HG03135 (cell line): ENCODE results near the gene SLC7A6OS.
A peak's percentile ranks its signal among the peaks of the same experiment; 100 is the strongest.

Source experiments
- ATAC-seq: cut with Tn5 transposase; IDR thresholded peaks from one replicate; pipeline ENCODE4 v1.9.1; 2021; ENCODE audit warnings: mild to moderate bottlenecking, moderate library complexity; ENCODE audit not compliant: unreplicated experiment

Gene SLC7A6OS

DNA sequence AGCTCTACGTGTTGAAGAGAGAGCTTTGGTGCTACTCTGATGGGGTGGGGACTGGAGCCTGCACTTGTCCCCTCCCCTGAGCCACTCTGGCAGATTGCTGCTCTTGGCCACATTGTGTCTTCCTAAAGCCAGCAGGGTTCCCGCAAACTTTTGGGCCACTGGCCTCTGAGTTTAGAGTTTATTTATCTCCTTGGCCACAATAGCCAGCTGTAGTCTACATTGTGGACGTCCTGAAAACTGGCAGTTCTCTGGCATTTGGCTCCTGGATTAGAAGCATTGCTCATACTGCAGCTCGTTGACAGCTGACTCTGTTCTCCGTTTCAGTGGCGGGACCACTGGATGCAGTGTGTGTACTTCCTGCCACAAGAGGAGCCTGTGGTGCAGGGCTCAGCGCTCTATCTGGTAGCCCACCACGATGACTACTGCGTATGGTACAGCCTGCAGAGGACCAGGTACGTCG lies 34.6 kb upstream of the SLC7A6OS start:
- no peak for ATAC-seq

DNA sequence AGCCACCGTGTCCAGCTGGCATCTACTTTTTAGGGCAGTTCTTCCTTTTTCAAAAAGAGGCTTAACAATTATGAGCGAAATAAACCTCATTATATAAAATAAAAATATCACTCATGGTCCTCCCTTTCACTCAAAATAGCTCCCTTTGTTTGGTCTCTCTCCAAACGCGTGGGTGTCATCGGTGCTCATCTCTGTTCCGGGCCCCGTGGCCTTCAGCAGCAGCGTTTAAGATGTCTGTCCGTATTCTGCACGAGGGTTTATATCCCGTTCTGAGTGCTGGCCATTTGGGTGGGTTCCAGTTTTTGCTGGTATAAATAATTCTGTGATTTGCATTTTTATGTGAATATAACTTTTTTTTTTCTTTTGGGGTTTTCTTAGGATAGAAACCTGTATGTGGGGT lies 33.5 kb upstream of the SLC7A6OS start:
- no peak for ATAC-seq

DNA sequence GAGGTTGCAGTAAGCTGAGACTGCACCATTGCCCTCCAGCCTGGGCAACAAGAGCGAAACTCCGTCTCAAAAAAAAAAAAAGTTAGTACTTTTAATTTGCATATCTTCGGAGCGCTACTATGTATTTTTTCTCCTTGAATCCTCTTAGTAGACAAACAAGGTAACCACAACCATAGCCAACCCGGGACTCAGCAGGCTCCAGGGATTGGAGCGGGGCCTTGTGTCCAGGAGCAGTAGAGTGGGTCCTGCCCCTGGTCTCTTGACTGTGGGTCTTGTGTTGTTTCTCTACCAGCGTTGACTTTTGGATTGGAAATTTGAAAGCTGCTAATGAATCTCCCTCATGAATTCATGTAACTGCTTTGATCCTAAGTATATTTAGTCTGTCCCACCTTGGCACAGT lies 32.4 kb upstream of the SLC7A6OS start:
- no peak for ATAC-seq

DNA sequence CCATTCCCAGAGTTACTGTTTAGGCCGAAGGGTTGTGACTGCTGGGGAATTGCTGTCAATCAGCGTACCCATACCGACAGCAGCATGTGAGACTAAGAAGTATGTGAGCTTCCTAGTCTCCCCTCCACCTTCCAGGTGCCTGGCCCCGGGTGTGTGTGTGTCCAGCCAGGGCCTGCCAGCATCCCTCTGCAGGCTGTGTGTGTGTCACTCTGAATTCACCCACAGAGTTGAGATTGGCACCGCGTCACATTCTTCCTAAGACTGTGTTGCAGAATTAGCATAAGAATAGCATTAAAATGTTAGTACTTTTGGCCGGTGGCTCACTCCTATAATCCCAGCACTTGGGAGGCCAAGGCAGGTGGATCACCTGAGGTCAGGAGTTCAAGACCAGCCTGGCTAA lies 31.9 kb upstream of the SLC7A6OS start:
- no peak for ATAC-seq

DNA sequence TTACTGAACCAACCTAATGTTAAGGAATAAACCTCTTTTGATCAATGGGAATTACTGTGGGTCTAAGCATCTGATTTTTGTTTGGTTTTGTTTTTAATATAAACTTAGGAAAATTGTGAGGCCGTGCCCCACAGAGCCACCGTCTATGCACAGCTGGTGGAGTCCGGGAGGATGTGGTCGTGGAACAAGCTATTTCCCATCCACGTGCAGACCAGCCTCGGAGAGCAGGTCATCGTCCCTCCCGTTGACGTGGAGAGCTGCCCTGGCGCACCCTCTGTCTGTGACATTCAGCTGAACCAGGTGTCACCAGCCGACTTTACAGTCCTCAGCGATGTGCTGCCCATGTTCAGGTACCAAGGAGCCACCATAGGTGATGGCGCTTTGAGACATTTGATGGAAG lies 28.5 kb upstream of the SLC7A6OS start:
- no peak for ATAC-seq

DNA sequence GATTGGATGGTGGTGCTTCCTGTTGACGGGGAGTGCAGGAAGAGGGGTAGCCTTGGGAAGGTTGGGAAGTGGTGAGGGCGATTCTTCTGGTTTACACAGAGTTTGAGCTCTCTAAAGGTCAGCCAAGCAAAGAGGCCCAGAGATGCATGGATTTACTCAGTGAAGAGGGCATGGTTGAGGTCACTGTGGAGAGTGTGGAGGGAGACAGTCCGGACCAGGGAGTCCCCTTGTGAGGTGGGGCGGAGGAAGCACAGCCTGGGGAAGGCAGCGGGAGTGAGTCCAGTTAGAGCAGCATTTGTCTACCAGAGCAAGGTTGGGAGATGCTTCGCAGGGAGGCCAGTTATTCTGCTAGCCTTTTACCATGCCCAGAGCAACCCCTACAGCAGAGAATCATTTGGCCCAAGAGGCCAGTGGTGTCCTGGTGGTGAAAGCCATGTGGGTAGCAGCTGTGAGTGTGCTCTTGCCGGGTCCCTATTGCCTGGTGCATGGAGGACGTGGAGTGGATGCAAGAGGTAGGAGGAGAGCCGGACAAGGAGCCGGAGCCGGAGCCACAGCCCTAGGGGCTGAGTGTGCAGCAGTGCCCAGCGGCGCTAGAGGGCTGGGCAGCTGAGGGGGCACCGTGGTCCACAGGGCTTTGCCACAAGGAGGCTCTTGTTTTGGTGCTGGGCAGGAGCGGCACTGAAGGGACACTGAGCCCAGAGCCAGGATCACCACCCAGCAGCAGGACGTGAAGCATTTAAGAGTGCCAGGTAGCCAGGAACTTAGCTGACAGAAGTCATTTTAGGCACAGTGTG lies 27.8 kb upstream of the SLC7A6OS start:
- ATAC-seq = no peak

DNA sequence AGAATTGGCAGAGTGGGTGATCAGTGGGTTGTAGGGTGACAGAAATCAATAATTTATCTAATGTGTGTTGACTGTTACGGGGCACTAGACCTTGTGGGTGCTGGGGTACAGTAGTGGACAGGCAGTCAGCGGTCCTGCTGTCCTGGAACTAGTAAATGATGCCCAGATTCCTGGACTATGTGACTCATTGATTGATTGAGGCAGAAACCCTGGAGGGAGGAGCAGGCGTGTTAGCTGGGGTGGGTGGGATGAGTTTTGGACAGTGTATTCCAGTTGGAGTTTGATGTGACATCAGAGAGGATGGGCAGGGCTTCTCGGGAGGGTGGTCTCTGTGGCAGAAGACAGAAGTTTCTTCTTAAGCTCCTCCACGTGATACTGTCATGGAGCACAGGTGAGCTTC lies 24.4 kb upstream of the SLC7A6OS start:
- ATAC-seq = no peak

DNA sequence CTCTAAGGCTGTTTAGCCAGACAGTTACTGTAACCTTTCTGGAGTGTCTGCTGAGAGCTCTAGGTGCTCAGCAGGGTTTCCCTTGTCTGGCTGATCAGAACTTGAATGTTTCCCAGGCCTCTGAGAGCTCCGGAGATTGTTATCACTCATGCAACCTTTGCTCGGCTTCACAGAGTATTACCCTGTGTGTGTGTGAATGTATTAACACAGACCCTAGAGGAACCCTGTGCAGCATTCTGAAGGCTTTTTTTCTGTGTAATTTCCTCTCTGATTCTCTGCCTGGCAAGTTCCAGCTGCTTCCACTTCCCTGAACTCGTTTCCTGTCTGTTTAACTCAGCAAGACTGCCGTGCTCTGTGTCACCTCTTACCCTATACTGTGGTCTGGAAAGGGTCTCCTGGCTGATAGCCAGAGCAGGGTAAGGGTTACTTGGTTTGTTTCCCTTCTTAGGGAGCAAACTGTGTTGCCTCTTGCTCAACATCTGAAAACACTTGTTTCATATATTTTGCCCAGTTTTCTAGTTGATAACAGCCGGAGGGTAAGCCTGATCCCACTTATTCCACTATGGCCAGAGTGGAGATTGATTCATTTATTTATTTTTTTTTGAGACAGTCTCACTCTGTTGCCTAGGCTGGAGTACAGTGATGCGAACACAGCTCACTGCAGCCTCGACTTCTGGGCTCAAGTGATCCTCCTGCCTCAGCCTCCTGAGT lies 21.8 kb upstream of the SLC7A6OS start:
- ATAC-seq = no peak

DNA sequence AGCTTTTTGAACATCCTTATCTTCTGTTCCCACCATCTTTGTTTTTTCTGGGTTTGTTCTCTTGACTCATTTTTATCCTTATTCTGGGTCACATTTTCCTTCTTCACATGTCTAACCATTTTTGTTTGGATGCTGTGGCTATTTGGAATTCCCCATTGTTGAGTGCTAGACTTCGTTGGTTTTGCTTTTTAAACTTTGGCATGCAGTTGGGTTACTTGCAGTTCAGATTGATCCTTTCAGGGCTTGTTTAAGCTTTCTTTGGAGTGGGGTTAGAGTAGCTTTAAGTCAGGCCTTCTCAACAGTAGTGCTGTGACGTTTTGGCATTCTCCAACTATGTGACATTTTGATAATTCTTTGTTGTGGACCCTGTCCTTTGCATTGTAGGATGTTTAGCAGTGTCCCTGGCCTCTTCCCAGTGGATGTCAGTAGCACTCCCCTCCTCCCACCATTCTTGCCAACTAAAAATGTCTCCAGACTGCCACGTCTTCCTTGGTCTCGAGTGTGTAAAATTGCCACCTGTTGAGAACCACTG lies 21.2 kb upstream of the SLC7A6OS start:
- ATAC-seq = no peak

DNA sequence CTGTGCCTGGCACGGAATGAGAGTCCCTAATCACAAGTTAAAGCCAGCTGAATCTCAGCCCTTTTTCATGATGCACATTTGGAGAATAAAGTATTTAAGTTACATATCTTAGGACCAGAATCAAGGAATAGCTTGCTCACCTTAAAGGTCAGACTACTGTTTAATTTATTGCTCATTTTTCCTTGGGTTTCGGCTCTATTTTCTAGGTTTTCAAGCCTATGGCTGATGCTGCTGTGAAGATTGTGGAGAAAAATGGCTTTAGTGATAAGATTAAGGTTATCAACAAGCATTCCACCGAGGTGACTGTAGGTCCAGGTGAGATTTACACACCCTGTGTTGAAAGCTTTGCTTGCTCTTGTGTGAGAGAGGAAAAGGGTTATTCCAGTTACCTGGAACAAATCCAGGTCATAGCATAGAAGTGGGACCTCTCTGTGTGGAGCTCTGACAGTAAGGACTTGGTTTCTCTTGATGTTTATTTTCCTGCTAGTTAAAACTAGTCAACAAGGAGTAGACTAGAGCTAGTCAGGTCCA lies 18.2 kb upstream of the SLC7A6OS start:
- ATAC-seq = no peak

DNA sequence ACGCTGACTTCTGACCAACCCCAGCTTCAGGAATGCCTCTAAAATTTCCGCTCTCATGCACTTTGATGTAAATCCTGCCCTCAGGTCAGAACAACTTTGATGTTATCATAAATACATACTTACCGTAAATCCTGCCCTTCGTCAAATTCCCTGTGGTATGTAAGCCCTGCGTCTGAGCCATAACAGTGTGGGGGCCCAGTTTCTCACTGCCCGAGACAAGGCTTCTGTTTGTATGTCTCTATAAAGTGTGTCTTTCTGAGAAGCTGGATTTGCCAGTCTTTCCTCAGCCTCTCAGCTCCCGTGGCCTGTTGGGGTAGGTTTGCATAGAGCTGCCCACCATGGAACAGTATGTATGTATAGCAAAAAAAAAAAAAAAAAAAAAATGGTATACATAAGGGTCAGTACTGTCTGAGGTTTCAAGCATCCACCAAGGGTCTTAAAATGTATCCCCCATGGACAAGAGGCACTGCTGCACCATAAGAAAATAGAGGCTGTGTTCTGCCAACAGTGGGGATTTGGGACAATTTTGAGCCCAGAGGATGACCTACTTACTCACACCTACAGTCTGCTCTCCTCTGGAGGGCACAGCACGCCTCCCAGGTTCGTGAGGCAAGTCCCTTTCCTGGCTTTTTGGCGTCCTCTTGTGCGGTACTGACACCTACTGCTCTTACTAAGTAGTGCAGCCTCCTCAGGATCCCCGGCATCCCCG lies 17.6 kb upstream of the SLC7A6OS start:
- no peak for ATAC-seq

DNA sequence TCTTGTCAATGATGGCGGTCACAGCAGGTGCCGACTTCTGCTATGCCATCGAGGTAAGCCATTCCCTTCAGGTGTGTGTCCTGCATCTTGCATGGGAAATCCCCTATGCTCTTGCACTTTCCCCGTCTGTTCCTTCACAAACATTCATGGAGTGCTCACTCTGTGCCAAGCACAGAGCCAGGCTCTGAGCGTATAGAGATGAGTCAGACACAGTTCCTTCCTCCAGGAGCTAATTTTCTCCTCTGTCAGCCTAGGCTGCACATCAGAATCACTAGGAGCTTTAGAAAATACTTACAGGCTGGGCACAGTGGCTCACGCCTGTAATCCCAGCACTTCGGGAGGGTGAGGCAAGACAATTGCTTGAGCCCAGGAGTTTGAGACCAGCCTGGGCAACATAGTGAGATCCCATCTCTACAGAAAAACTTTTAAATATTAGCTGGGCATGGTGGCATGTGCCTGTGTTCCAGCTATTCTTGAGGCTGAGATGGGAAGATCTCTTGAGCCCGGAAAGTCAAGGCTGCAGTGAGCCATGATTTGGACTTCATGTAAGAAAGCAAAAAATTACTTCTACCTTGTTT lies 14.1 kb upstream of the SLC7A6OS start:
- ATAC-seq = no peak

DNA sequence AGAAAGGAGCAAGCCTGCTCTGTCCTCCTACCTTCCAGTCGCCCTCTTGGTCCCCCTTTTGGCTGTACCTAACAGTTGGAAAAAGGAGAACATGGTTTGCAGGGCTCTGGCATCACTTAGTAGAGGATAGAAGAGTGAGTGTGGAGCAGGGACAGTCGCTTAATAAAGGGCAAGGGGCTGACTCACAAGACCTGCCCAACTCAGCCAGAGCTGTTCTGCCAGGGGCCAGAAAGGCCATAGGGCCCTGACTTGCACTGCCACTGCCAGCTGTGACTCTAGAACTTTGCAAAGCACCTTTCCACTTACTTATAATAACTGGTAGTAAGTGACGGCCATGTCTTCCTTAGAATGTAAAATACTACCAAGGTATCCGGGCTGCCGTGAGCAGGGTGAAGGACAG lies 13.6 kb upstream of the SLC7A6OS start:
- ATAC-seq = no peak

DNA sequence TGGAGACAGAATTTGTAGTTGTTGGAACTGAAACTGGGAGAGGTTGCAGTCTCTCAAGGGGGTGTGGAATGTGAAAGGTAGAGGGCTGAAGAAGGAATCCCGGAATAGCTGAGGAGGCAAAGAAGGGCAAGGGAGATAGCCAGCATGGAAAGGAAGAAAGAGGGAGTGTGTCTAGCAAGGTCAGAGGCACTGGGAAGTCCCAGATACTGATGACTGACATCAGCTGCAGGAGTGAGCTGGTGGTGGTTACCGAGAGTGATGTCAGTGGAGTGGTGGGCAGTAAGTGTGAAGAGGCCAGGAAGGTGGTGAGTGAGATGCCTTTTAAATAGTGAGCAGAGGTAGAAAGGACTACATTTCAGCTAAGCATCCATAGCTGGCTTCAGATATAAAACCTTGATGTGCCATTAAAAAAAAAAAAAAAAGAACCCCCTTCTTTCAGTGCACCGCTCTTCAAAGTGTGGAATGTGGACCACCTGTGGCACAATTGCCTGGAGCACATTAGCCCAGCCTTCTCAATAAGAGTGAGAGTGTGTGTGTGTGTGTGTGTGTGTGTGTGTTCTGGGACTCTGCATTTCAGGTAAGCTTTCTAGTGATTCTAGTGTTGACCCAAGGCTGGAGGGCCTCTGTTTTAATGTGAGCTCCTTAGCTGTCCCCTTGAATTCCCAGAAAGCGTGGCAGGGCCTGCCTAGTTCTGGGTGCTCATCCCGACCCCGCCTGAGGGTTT lies 8.6 kb upstream of the SLC7A6OS start:
- no peak for ATAC-seq

DNA sequence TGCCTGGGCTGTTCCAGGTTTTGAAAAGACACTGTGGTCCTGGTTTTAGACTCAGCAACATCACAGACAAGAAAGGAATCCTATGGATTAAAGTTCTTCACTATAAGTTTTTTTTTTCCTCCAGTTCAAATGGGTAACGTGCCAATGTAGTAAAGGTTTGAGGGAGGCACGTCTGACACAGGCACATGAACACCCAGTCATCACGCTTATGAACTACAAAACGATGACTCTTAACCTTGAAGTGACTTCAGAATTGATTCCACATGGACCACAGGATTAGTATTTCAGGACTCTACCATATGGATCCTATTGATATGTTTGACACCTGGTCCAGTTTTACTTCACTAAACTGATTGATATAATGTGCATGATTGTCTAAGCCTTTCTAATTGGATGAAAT lies 2.4 kb upstream of the SLC7A6OS start:
- ATAC-seq = no peak

DNA sequence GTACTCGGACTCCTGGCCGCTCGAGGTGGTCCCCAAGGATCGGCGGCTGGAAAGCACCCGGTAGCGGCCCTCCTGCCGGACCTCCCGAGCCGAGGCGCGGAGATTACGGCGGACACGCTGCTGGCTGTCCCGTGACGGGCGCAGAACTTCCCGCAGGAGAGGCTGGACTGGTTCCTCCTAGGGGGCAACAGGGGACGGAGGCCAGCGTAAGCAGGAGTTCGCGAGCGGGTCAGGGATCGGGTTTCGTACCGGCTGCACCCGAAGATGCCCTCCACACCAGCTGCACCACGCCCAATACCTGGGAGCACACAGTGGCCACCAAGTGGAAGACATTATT lies 341 bp downstream of the SLC7A6OS start:
- ATAC-seq = peak; percentile 1

DNA sequence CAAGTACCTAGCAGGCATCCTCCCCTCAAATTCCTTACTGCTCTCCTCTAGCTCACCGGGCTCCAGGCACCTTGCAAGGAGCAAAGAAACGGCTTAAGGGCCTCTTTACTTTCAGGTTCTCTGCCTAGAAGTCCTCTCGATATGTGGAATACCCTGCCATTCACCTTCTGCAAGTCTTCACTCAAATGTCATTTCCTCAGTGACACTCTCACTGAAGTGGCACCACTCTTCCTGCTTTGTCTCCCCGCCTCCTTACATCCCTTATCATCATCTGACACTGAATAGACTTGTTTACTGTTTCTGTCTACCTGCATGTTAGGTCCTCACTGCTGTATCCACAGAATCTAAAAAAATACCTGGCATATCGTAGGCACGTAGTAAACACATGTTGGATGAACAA lies 947 bp downstream of the SLC7A6OS start:
- ATAC-seq = no peak

DNA sequence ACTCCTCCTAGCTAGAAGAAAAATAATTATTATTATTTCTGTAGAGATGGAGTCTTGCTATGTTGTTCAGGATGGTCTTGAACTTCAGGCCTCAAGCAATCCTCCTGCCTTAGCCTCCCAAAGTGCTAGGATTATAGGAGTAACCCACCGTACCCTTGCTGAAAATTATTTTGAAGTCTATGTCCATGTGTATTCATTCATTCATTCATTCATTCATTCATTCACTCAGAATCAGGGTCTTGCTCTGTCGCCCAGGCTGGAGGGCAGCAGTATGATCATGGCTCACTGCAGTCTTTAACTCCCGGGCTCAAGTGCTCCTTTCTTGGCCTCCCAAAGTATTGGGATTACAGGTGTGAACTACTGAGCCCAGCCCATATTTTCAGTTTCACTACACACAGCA lies 4.1 kb downstream of the SLC7A6OS start:
- no peak for ATAC-seq

DNA sequence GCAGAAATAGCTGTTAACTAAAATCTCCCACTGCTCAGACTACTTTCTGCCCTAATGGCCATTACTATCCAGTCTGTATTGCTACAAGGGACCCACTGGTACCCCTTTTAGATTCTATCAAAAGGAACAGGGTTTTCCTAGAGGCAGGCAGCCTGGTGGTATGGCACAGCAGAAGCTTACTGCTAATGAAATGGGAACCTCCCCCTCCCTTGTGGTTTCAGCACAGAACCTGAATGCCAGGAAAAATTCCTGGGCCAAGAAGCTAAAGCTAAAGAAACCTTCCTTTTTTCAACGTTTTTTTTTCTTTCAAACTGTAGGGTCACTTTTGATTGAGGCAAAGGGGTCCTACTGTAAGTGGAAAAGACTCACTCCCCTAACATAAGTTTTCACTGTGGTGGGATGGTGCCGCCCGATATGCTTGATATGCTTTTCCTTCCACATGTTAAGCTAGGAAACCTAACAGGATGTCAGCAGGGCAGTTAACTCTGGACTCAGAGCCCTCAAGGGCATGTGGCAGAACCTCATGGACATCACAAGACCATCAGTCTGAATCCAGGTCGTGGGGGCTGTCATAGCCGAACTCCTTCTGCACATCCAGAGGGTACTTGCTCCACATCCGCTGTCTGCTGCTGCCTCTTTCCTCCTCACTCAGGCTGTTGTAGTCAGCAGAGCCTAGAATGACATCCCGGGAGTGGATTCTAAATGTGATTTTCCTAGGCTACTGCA lies 9.8 kb downstream of the SLC7A6OS start:
- ATAC-seq = no peak
